HEK293 (cell line): ENCODE data around the gene FAM170A.

Experiments used
- CTCF ChIP-seq: fragments of 450-650 bp; formaldehyde crosslinking; IDR thresholded peaks from 2 replicates; pipeline ENCODE4 v1.5.1; 2016; ENCODE audit warnings: missing biosample characterization, missing genetic modification characterization
- ZNF146 ChIP-seq: fragments of 450-650 bp; formaldehyde crosslinking; IDR thresholded peaks from 2 replicates; pipeline ENCODE4 v1.5.1; 2016; ENCODE audit warnings: missing biosample characterization, missing genetic modification characterization
- ZNF518A ChIP-seq: fragments of 450-650 bp; formaldehyde crosslinking; conservative IDR thresholded peaks from 2 replicates; pipeline ENCODE4 v1.5.1; 2016; ENCODE audit warnings: low read depth, missing biosample characterization, missing genetic modification characterization
- ZSCAN4 ChIP-seq: fragments of 450-650 bp; formaldehyde crosslinking; IDR thresholded peaks from 2 replicates; pipeline ENCODE4 v1.5.1; 2017; ENCODE audit warnings: missing biosample characterization, missing genetic modification characterization

GRCh38 chr5:119656023-119656422 lies 26.7 kb downstream of the FAM170A start:
- no peak for TF ChIP-seq CTCF (tag by site-specific recombination)
- no peak for TF ChIP-seq ZNF518A (tag by site-specific recombination)
- TF ChIP-seq ZNF146 = no peak
- no peak for TF ChIP-seq ZSCAN4 (tag by site-specific recombination)
